Measurements from ENCODE around the gene KDM2B. TPM values are rescaled to one million over a fixed set of nuclear protein-coding genes. Genes with fewer than 3 reads are reported as not detected.

The KDM2B gene
- total RNA-seq, 1 experiment from 2014 or later = 24.7 TPM

GRCh38 chr12:121428883-121429282 is 151.9 kb downstream of the KDM2B start:
- CTCF ChIA-PET = no interaction called here

GRCh38 chr12:121427556-121428050 is 153.2 kb downstream of the KDM2B start:
- peaks cover 83% of the 10 kb centered on the region for H3K36me3 Mint-ChIP-seq (ENCODE audit: insufficient read depth, unreplicated experiment)
- H3K4me3 Mint-ChIP-seq (ENCODE audit: low read depth, unreplicated experiment) = no peak overlapping the region
- H3K9me3 Mint-ChIP-seq (ENCODE audit: low read depth, unreplicated experiment) = no peaks in the 10 kb centered on the region
- TF ChIP-seq, protein P1, sequence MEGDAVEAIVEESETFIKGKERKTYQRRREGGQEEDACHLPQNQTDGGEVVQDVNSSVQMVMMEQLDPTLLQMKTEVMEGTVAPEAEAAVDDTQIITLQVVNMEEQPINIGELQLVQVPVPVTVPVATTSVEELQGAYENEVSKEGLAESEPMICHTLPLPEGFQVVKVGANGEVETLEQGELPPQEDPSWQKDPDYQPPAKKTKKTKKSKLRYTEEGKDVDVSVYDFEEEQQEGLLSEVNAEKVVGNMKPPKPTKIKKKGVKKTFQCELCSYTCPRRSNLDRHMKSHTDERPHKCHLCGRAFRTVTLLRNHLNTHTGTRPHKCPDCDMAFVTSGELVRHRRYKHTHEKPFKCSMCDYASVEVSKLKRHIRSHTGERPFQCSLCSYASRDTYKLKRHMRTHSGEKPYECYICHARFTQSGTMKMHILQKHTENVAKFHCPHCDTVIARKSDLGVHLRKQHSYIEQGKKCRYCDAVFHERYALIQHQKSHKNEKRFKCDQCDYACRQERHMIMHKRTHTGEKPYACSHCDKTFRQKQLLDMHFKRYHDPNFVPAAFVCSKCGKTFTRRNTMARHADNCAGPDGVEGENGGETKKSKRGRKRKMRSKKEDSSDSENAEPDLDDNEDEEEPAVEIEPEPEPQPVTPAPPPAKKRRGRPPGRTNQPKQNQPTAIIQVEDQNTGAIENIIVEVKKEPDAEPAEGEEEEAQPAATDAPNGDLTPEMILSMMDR (IDR thresholded peaks at IDR 0.05; ENCODE audit: unreplicated experiment) = no peak
- H3K27ac Mint-ChIP-seq (ENCODE audit: unreplicated experiment) = no peak overlapping the region
- CTCF ChIA-PET = interaction anchor here (0.6 kb wide), 1 partner anchor 1040 kb away, joined by 6 read pairs; no protein-coding TSS in a partner anchor
- H3K4me1 Mint-ChIP-seq (ENCODE audit: low read depth, unreplicated experiment) = no peaks in the 10 kb centered on the region
- DNase-seq = no peak
- H3K27me3 Mint-ChIP-seq (ENCODE audit: unreplicated experiment) = no peaks in the 10 kb centered on the region
- intact Hi-C loops (cut with micrococcal nuclease; ENCODE audit: unreplicated experiment) = no loop called here
- BruUV-seq (replicated peaks) = no TSS peak

More at GRCh38 chr12:121428883-121429282, 151.9 kb downstream of the KDM2B start:
- Mint-ChIP-seq H3K4me3 (ENCODE audit: low read depth, unreplicated experiment) (no peak overlapping the region), H3K9me3 (ENCODE audit: low read depth, unreplicated experiment) (no peaks in the 10 kb centered on the region), H3K27ac (ENCODE audit: unreplicated experiment) (no peak overlapping the region), H3K36me3 (ENCODE audit: insufficient read depth, unreplicated experiment) (peaks cover 90% of the 10 kb centered on the region), H3K27me3 (ENCODE audit: unreplicated experiment) (no peaks in the 10 kb centered on the region), H3K4me1 (ENCODE audit: low read depth, unreplicated experiment) (no peaks in the 10 kb centered on the region)
- TF ChIP-seq, protein P1 (IDR thresholded peaks at IDR 0.05; ENCODE audit: unreplicated experiment) = no peak
- BruUV-seq (replicated peaks) = no TSS peak
- no peak for DNase-seq
- intact Hi-C loops (cut with micrococcal nuclease; ENCODE audit: unreplicated experiment) = no loop called here

- no peaks in the 10 kb centered on the region for H3K9me3 Mint-ChIP-seq (ENCODE audit: low read depth, unreplicated experiment)
- CTCF ChIA-PET = interaction anchor here (1.0 kb wide), 1 partner anchor 18 kb away, joined by 3 read pairs; no protein-coding TSS in a partner anchor
- intact Hi-C loops (cut with micrococcal nuclease; ENCODE audit: unreplicated experiment) = no loop called here
These were observed 156.2 kb downstream of the KDM2B start for GRCh38 chr12:121424624-121424975.

GRCh38 chr12:121423682-121424623 is 156.9 kb downstream of the KDM2B start:
- BruUV-seq (replicated peaks) = no TSS peak
- Mint-ChIP-seq H3K9me3 (ENCODE audit: low read depth, unreplicated experiment) (no peaks in the 10 kb centered on the region), H3K36me3 (ENCODE audit: insufficient read depth, unreplicated experiment) (peaks cover 66% of the 10 kb centered on the region), H3K4me1 (ENCODE audit: low read depth, unreplicated experiment) (no peaks in the 10 kb centered on the region), H3K27ac (ENCODE audit: unreplicated experiment) (no peak overlapping the region), H3K4me3 (ENCODE audit: low read depth, unreplicated experiment) (no peak overlapping the region), H3K27me3 (ENCODE audit: unreplicated experiment) (no peaks in the 10 kb centered on the region)
- no peak for DNase-seq
- intact Hi-C loops (cut with micrococcal nuclease; ENCODE audit: unreplicated experiment) = no loop called here
- CTCF ChIA-PET = interaction anchor here (1.0 kb wide), 1 partner anchor 19 kb away, joined by 3 read pairs; no protein-coding TSS in a partner anchor
- TF ChIP-seq, protein P1 (IDR thresholded peaks at IDR 0.05; ENCODE audit: unreplicated experiment) = no peak

More at GRCh38 chr12:121424624-121424975, 156.2 kb downstream of the KDM2B start:
- Mint-ChIP-seq H3K27me3 (ENCODE audit: unreplicated experiment) (no peaks in the 10 kb centered on the region), H3K4me3 (ENCODE audit: low read depth, unreplicated experiment) (no peak overlapping the region), H3K36me3 (ENCODE audit: insufficient read depth, unreplicated experiment) (peaks cover 73% of the 10 kb centered on the region), H3K27ac (ENCODE audit: unreplicated experiment) (no peak overlapping the region), H3K4me1 (ENCODE audit: low read depth, unreplicated experiment) (no peaks in the 10 kb centered on the region)
- DNase-seq = no peak
- TF ChIP-seq, protein P1 (IDR thresholded peaks at IDR 0.05; ENCODE audit: unreplicated experiment) = no peak
- BruUV-seq (replicated peaks) = no TSS peak
